HepG2 (cell line): ENCODE data around the gene BCAS3.

Experiments
- CEBPB ChIP-seq: IDR thresholded peaks from 2 replicates; pipeline ENCODE4 v1.6.1; 2011; ENCODE audit warnings: low read depth, low read length, improper control_type of control experiment, borderline replicate concordance
- SMARCE1 ChIP-seq: fragments of 450-650 bp; IDR thresholded peaks from 2 replicates; pipeline ENCODE4 v1.6.1; 2017; ENCODE audit warnings: borderline replicate concordance
- ZNF274 ChIP-seq: sonication (generic); formaldehyde crosslinking; IDR thresholded peaks from 2 replicates; pipeline ENCODE4 v1.5.1; 2020; ENCODE audit warnings: mild to moderate bottlenecking, missing genetic modification reagents
- ZNF850 ChIP-seq: sonication (generic); formaldehyde crosslinking; conservative IDR thresholded peaks from 2 replicates; pipeline ENCODE4 v1.9.0; 2021; ENCODE audit warnings: mild to moderate bottlenecking, missing genetic modification reagents
- TF ChIP-seq, protein P1 (sequence below), 2 experiments: fragments of 450-650 bp in 1 of 2; sonication (generic) in 1 of 2; formaldehyde crosslinking; IDR thresholded peaks; 2 replicates each; pipeline versions ENCODE4 v1.5.0 to v1.8.0; 2020 to 2022; ENCODE audit warnings: mild to moderate bottlenecking in 1 of 2, missing genetic modification reagents in 1 of 2
- TF ChIP-seq, protein P2 (sequence below): sonication (generic); formaldehyde crosslinking; IDR thresholded peaks from 2 replicates; pipeline ENCODE4 v1.4.0; 2020; ENCODE audit warnings: missing genetic modification reagents

GRCh38 chr17:60685437-60685836 is 7.8 kb downstream of the BCAS3 start:
- no peak for TF ChIP-seq CEBPB
- TF ChIP-seq ZNF274 (CRISPR knock-in tag), result no peak
- TF ChIP-seq, protein P1, sequence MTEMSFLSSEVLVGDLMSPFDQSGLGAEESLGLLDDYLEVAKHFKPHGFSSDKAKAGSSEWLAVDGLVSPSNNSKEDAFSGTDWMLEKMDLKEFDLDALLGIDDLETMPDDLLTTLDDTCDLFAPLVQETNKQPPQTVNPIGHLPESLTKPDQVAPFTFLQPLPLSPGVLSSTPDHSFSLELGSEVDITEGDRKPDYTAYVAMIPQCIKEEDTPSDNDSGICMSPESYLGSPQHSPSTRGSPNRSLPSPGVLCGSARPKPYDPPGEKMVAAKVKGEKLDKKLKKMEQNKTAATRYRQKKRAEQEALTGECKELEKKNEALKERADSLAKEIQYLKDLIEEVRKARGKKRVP (CRISPR knock-in tag; IDR thresholded peaks at IDR 0.05), result no peak
- TF ChIP-seq, protein P2, sequence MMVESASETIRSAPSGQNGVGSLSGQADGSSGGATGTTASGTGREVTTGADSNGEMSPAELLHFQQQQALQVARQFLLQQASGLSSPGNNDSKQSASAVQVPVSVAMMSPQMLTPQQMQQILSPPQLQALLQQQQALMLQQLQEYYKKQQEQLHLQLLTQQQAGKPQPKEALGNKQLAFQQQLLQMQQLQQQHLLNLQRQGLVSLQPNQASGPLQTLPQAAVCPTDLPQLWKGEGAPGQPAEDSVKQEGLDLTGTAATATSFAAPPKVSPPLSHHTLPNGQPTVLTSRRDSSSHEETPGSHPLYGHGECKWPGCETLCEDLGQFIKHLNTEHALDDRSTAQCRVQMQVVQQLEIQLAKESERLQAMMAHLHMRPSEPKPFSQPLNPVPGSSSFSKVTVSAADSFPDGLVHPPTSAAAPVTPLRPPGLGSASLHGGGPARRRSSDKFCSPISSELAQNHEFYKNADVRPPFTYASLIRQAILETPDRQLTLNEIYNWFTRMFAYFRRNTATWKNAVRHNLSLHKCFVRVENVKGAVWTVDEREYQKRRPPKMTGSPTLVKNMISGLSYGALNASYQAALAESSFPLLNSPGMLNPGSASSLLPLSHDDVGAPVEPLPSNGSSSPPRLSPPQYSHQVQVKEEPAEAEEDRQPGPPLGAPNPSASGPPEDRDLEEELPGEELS (CRISPR knock-in tag), result no peak
- no peak for TF ChIP-seq SMARCE1
- no peak for TF ChIP-seq ZNF850
